MM.1S (cell line): ENCODE data around the gene IQCF5.

Experiments used
- DNase-seq: peaks from one replicate; pipeline ENCODE4 v3.0.0-alpha.2; 2015
- H2AFZ ChIP-seq: fragments of 300-600 bp; sonication (generic); 2 replicates; pipeline ENCODE4 v1.6.0; 2016; ENCODE audit warnings: antibody characterized with exemption, low read length
- H3F3A ChIP-seq: fragments of 300-600 bp; sonication (generic); 2 replicates; pipeline ENCODE4 v1.6.1; 2016; ENCODE audit warnings: mild to moderate bottlenecking, antibody characterized with exemption, low read length, moderate library complexity, mixed read lengths; ENCODE audit not compliant: insufficient read depth
- H3K27ac ChIP-seq: fragments of 300-600 bp; sonication (generic); 2 replicates; pipeline ENCODE4 v1.5.1; 2016; ENCODE audit warnings: mild to moderate bottlenecking, low read length
- H3K27me3 ChIP-seq: fragments of 300-600 bp; sonication (generic); replicated peaks from 2 replicates; pipeline ENCODE4 v1.6.0; 2016; ENCODE audit warnings: low read length; ENCODE audit not compliant: insufficient read depth
- H3K36me3 ChIP-seq: fragments of 300-600 bp; sonication (generic); replicated peaks from 2 replicates; pipeline ENCODE4 v1.6.1; 2016; ENCODE audit warnings: mild to moderate bottlenecking, low read length, mixed read lengths; ENCODE audit not compliant: insufficient read depth
- H3K4me1 ChIP-seq: fragments of 300-600 bp; sonication (generic); 2 replicates; pipeline ENCODE4 v1.6.1; 2016; ENCODE audit warnings: low read length, mixed read lengths
- H3K4me2 ChIP-seq: fragments of 300-600 bp; sonication (generic); 2 replicates; pipeline ENCODE4 v1.6.0; 2016; ENCODE audit warnings: low read depth, low read length
- H3K4me3 ChIP-seq: fragments of 300-600 bp; sonication (generic); 2 replicates; pipeline ENCODE4 v1.5.1; 2016; ENCODE audit warnings: low read length, mixed read lengths
- H3K79me2 ChIP-seq: fragments of 300-600 bp; sonication (generic); 2 replicates; pipeline ENCODE4 v1.6.1; 2016; ENCODE audit warnings: mixed run types, low read length, mixed read lengths
- H3K9ac ChIP-seq: fragments of 300-600 bp; sonication (generic); 2 replicates; pipeline ENCODE4 v1.6.1; 2016; ENCODE audit warnings: low read length, mixed read lengths
- H3K9me2 ChIP-seq: fragments of 300-600 bp; sonication (generic); replicated peaks from 2 replicates; pipeline ENCODE4 v1.6.1; 2016; ENCODE audit warnings: mild to moderate bottlenecking, low read length, mixed read lengths; ENCODE audit not compliant: insufficient read depth
- H3K9me3 ChIP-seq: fragments of 300-600 bp; sonication (generic); replicated peaks from 2 replicates; pipeline ENCODE4 v1.6.1; 2016; ENCODE audit warnings: mild to moderate bottlenecking, low read length, mixed read lengths; ENCODE audit not compliant: insufficient read depth
- H4K20me1 ChIP-seq: fragments of 300-600 bp; sonication (generic); 2 replicates; pipeline ENCODE4 v1.6.1; 2016; ENCODE audit warnings: mild to moderate bottlenecking, low read length, moderate library complexity, mixed read lengths; ENCODE audit not compliant: insufficient read depth
- CTCF ChIP-seq: fragments of 300-600 bp; sonication (generic); IDR thresholded peaks from 2 replicates; pipeline ENCODE4 v1.5.1; 2016; ENCODE audit warnings: antibody characterized with exemption, low read length, mixed read lengths
- EZH2 ChIP-seq: fragments of 300-600 bp; sonication (generic); optimal IDR thresholded peaks from 2 replicates; pipeline ENCODE3; 2017; ENCODE audit warnings: low read depth, mild to moderate bottlenecking, antibody characterized with exemption, low read length, mixed read lengths
- EZH2phosphoT487 ChIP-seq: fragments of 300-600 bp; sonication (generic); IDR thresholded peaks from 2 replicates; pipeline ENCODE4 v1.6.1; 2018; ENCODE audit warnings: antibody characterized with exemption, low read length

IQCF5 gene

GRCh38 chr3:51897391-51897790 is 22.0 kb upstream of the IQCF5 start:
- TF ChIP-seq CTCF (no peak), EZH2 (no peak), EZH2phosphoT487 (no peak)
- Histone ChIP-seq H3K4me2 (no peak overlapping the region), H3K36me3 (no peaks in the 10 kb centered on the region), H3K9ac (no peak overlapping the region), H3K9me3 (no peaks in the 10 kb centered on the region), H3K9me2 (no peaks in the 10 kb centered on the region), H3K27me3 (no peaks in the 10 kb centered on the region), H3K4me3 (no peak overlapping the region), H2AFZ (no peak overlapping the region), H3K79me2 (no peaks in the 10 kb centered on the region), H3K27ac (no peak overlapping the region), H3F3A (no peaks in the 10 kb centered on the region), H3K4me1 (no peaks in the 10 kb centered on the region), H4K20me1 (no peaks in the 10 kb centered on the region)
- DNase-seq: no peak

GRCh38 chr3:51896607-51897305 is 21.4 kb upstream of the IQCF5 start:
- Histone ChIP-seq H3K9me3 (no peaks in the 10 kb centered on the region), H2AFZ (no peak overlapping the region), H3K27me3 (no peaks in the 10 kb centered on the region), H3K27ac (no peak overlapping the region), H3F3A (no peaks in the 10 kb centered on the region), H4K20me1 (no peaks in the 10 kb centered on the region), H3K79me2 (no peaks in the 10 kb centered on the region), H3K4me3 (no peak overlapping the region), H3K4me1 (no peaks in the 10 kb centered on the region), H3K9me2 (no peaks in the 10 kb centered on the region), H3K36me3 (no peaks in the 10 kb centered on the region), H3K4me2 (no peak overlapping the region), H3K9ac (no peak overlapping the region)
- DNase-seq: no peak
- TF ChIP-seq CTCF (no peak), EZH2 (no peak), EZH2phosphoT487 (no peak)

- no peaks in the 10 kb centered on the region for H3K9me2 ChIP-seq
- H3F3A ChIP-seq: no peaks in the 10 kb centered on the region
- no peak overlapping the region for H3K4me3 ChIP-seq
- no peaks in the 10 kb centered on the region for H3K79me2 ChIP-seq
- no peaks in the 10 kb centered on the region for H3K27me3 ChIP-seq
- no peaks in the 10 kb centered on the region for H3K9me3 ChIP-seq
- TF ChIP-seq CTCF: no peak
- no peak for DNase-seq
- no peaks in the 10 kb centered on the region for H3K36me3 ChIP-seq
- no peaks in the 10 kb centered on the region for H3K4me1 ChIP-seq
- H3K27ac ChIP-seq: no peak overlapping the region
- H4K20me1 ChIP-seq: no peaks in the 10 kb centered on the region
- no peak overlapping the region for H3K4me2 ChIP-seq
- H2AFZ ChIP-seq: no peak overlapping the region
- H3K9ac ChIP-seq: no peak overlapping the region
Observed at GRCh38 chr3:51894939-51895338, 19.5 kb upstream of the IQCF5 start.
